Panc1 (cell line): ENCODE measurements around the gene NEDD8. TPM values are rescaled to one million over a fixed set of nuclear protein-coding genes. Genes with fewer than 3 reads are reported as not detected.

ENCODE experiments used
- ATAC-seq: fragments of 200-7000 bp; cut with Tn5 transposase; 2 replicates; pipeline ENCODE4 v1.9.1; 2020; ENCODE audit warnings: mild to moderate bottlenecking, moderate library complexity
- BruUV-seq: library from RNA; stranded (reverse); fragments of 400-500 nt; replicated peaks from 2 replicates; lab custom pipeline; 2021; lab: Mats Ljungman, UMichigan
- CTCF ChIA-PET: fragments of 300-600 bp; sonication (Branson Sonifier 250); formaldehyde crosslinking; loops from one replicate; lab custom pipeline; 2022; ENCODE audit warnings: antibody characterized with exemption; lab: Charles Lee
- POLR2A ChIA-PET: fragments of 300-600 bp; sonication (Branson Sonifier 250); formaldehyde crosslinking; loops from one replicate; lab custom pipeline; 2022; ENCODE audit warnings: antibody characterized with exemption; lab: Charles Lee
- DNase-seq: peaks from one replicate; pipeline ENCODE4 v3.0.0-alpha.2; 2010; ENCODE audit warnings: low read depth, low spot score
- H3K27ac ChIP-seq: 2 replicates; pipeline ENCODE4 v1.5.1; 2011; ENCODE audit warnings: mild to moderate bottlenecking, low read length, inconsistent platforms
- H3K27me3 ChIP-seq: fragments of 200-500 bp; sonication (Bioruptor generic); 2 replicates; pipeline ENCODE4 v1.6.0; 2014; ENCODE audit warnings: low read length, inconsistent platforms; ENCODE audit not compliant: control insufficient read depth, insufficient read depth
- H3K36me3 ChIP-seq: fragments of 200-500 bp; sonication (Bioruptor generic); 2 replicates; pipeline ENCODE4 v1.5.1; 2014; ENCODE audit warnings: inconsistent platforms, mild to moderate bottlenecking, low read length, moderate library complexity; ENCODE audit not compliant: control insufficient read depth, insufficient read depth
- H3K4me1 ChIP-seq: 2 replicates; pipeline ENCODE4 v1.5.1; 2011; ENCODE audit warnings: inconsistent platforms, mild to moderate bottlenecking, low read length, moderate library complexity; ENCODE audit not compliant: control insufficient read depth, insufficient read depth
- H3K4me3 ChIP-seq, 2 experiments: 2 replicates each; pipeline ENCODE4 v1.5.1; 2011 to 2012; ENCODE audit warnings: low read depth in 2 of 2, low read length in 2 of 2, mild to moderate bottlenecking in 2 of 2, inconsistent platforms in 1 of 2, moderate library complexity in 1 of 2
- H3K9me3 ChIP-seq: fragments of 200-500 bp; sonication (Bioruptor generic); 2 replicates; pipeline ENCODE4 v1.5.1; 2014; ENCODE audit warnings: low read depth, mild to moderate bottlenecking, inconsistent platforms, low read length, moderate library complexity; ENCODE audit not compliant: control insufficient read depth, insufficient read depth
- POLR2AphosphoS5 ChIP-seq: IDR thresholded peaks from 2 replicates; pipeline ENCODE4 v1.6.1; 2012; ENCODE audit warnings: mild to moderate bottlenecking, low read depth, low read length, moderate library complexity
- SIN3A ChIP-seq: IDR thresholded peaks from 2 replicates; pipeline ENCODE4 v1.6.1; 2012; ENCODE audit warnings: low read depth, mild to moderate bottlenecking, low read length, moderate library complexity, borderline replicate concordance; ENCODE audit not compliant: insufficient read depth
- TCF7L2 ChIP-seq: IDR thresholded peaks from 2 replicates; pipeline ENCODE4 v1.6.1; 2011; ENCODE audit warnings: mild to moderate bottlenecking, low read depth, low read length, inconsistent platforms
- in situ Hi-C: cut with HindIII; loops from 2 replicates; pipeline ENCODE4 v1.10.0; 2016; ENCODE audit warnings: low sequenced_read_pairs, low pct_unique_long_range_greater_than_20kb
- intact Hi-C: fragments of 100-400 bp; cut with micrococcal nuclease; formaldehyde crosslinking; loops from one replicate; pipeline ENCODE4 v1.10.0; 2022; ENCODE audit not compliant: unreplicated experiment
- total RNA-seq: library from RNA; stranded (reverse); gene quantifications from one replicate; pipeline ENCODE4 v1.2.1, GENCODE V29; 2021; ENCODE audit not compliant: unreplicated experiment
- TF ChIP-seq, protein P1 (sequence below): fragments of 450-650 bp; IDR thresholded peaks from 2 replicates; pipeline ENCODE4 v1.5.1; 2017; ENCODE audit warnings: mild to moderate bottlenecking
- TF ChIP-seq, protein P2 (sequence below), 2 experiments: IDR thresholded peaks; 2 replicates each; pipeline ENCODE4 v1.6.1; 2011 to 2012; ENCODE audit warnings: low read depth in 2 of 2, control low read depth in 1 of 2, low read length in 1 of 2, mild to moderate bottlenecking in 1 of 2, moderate library complexity in 1 of 2; ENCODE audit not compliant: insufficient read depth in 1 of 2

NEDD8 gene
- total RNA-seq, 1 experiment from 2014 or later, result 155 TPM

DNA sequence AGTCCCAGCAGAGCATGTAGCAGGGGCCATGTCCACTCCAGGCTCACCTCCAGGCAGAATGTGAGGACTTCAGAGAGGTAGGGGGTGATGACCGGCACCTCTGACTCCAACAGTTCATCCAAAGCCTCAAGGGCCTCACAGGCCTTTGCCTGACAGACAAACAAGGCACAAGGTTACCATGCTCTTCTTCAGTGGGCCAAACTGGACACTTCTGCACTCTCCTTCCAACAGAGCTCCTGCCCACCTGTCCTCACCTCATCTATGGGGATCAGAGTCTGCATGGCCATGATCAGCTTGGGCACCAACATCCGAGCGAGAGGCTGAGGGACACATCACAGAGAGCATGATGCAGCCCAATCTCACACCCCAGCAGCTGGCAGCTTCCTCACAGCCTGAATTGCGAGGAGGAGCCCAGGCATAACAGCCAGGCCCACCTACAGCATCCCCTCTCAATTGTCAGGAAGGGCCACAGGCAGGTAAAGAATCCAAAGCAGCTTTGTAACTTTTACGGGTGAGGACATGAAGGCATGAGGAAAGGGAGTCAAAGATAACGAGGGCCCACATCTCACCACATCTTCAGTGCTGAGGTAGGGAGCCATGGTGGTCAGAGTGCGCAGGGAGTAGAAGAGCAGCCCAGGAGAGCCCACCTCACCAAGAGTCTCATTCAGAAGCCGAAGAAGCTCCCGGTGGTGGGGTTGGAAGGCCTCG, 45.2 kb downstream of the NEDD8 start:
- peak overlapping the region; percentile 81 to 82 for H3K4me3 ChIP-seq
- 0 out of 2 replicates have a peak, but pooled peaks cover 2% of the 10 kb centered on the region for H3K36me3 ChIP-seq
- peak overlapping the region; percentile 83 for H3K27ac ChIP-seq
- ChIA-PET POLR2A (interaction anchor here (0.6 kb wide), 1 partner anchor 133 kb away, joined by 3 read pairs; no protein-coding TSS in a partner anchor), CTCF (no interaction called here)
- in situ Hi-C loops (no loop called here), intact Hi-C loops (no loop called here)
- 0 out of 2 replicates have a peak, but pooled peaks cover 10% of the 10 kb centered on the region for H3K4me1 ChIP-seq
- no peaks in the 10 kb centered on the region for H3K9me3 ChIP-seq
- H3K27me3 ChIP-seq, result no peaks in the 10 kb centered on the region
- no peak for TF ChIP-seq SIN3A
- no peak for TF ChIP-seq TCF7L2
- TF ChIP-seq, protein P1, sequence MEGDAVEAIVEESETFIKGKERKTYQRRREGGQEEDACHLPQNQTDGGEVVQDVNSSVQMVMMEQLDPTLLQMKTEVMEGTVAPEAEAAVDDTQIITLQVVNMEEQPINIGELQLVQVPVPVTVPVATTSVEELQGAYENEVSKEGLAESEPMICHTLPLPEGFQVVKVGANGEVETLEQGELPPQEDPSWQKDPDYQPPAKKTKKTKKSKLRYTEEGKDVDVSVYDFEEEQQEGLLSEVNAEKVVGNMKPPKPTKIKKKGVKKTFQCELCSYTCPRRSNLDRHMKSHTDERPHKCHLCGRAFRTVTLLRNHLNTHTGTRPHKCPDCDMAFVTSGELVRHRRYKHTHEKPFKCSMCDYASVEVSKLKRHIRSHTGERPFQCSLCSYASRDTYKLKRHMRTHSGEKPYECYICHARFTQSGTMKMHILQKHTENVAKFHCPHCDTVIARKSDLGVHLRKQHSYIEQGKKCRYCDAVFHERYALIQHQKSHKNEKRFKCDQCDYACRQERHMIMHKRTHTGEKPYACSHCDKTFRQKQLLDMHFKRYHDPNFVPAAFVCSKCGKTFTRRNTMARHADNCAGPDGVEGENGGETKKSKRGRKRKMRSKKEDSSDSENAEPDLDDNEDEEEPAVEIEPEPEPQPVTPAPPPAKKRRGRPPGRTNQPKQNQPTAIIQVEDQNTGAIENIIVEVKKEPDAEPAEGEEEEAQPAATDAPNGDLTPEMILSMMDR, result no peak
- TF ChIP-seq, protein P2, sequence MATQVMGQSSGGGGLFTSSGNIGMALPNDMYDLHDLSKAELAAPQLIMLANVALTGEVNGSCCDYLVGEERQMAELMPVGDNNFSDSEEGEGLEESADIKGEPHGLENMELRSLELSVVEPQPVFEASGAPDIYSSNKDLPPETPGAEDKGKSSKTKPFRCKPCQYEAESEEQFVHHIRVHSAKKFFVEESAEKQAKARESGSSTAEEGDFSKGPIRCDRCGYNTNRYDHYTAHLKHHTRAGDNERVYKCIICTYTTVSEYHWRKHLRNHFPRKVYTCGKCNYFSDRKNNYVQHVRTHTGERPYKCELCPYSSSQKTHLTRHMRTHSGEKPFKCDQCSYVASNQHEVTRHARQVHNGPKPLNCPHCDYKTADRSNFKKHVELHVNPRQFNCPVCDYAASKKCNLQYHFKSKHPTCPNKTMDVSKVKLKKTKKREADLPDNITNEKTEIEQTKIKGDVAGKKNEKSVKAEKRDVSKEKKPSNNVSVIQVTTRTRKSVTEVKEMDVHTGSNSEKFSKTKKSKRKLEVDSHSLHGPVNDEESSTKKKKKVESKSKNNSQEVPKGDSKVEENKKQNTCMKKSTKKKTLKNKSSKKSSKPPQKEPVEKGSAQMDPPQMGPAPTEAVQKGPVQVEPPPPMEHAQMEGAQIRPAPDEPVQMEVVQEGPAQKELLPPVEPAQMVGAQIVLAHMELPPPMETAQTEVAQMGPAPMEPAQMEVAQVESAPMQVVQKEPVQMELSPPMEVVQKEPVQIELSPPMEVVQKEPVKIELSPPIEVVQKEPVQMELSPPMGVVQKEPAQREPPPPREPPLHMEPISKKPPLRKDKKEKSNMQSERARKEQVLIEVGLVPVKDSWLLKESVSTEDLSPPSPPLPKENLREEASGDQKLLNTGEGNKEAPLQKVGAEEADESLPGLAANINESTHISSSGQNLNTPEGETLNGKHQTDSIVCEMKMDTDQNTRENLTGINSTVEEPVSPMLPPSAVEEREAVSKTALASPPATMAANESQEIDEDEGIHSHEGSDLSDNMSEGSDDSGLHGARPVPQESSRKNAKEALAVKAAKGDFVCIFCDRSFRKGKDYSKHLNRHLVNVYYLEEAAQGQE (IDR thresholded peaks at IDR 0.05; ENCODE audit: insufficient read depth in 1 of 2, low read depth in 2 of 2, low read length in 1 of 2), result no peak
- TF ChIP-seq POLR2AphosphoS5, result no peak
- ATAC-seq (no peak), DNase-seq (no peak)
- no TSS peak for BruUV-seq

DNA sequence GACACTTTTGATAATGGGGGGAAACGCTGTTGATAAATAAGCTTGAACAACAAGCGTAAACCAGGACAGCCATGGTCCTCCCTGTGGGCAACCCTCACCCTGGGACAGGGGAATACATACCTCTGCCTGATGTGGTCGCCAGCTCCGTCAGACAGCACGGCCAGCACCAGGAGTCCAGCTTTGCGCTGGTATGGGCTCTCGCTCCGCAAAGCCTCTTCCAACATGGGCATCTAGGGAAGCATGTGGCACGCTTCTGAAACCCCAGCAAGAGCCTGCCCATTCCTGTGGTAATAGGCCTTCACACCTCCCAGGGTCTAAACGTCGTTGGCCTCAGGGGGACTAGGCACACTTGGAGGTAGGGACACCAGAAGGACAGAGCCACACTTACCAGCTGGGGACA, 46.4 kb downstream of the NEDD8 start:
- Histone ChIP-seq H3K27me3 (no peaks in the 10 kb centered on the region), H3K9me3 (no peaks in the 10 kb centered on the region), H3K4me1 (0 out of 2 replicates have a peak, but pooled peaks cover 10% of the 10 kb centered on the region), H3K36me3 (0 out of 2 replicates have a peak, but pooled peaks cover 2% of the 10 kb centered on the region), H3K4me3 (no peak overlapping the region), H3K27ac (no peak overlapping the region)
- in situ Hi-C loops (no loop called here), intact Hi-C loops (no loop called here)
- TF ChIP-seq, protein P2 (IDR thresholded peaks at IDR 0.05; ENCODE audit: insufficient read depth in 1 of 2, low read depth in 2 of 2, low read length in 1 of 2), result no peak
- TF ChIP-seq, protein P1, result no peak
- no peak for TF ChIP-seq SIN3A
- TF ChIP-seq POLR2AphosphoS5, result no peak
- no peak for TF ChIP-seq TCF7L2
- ChIA-PET CTCF (no interaction called here), POLR2A (no interaction called here)
- DNase-seq (no peak), ATAC-seq (no peak)
- BruUV-seq, result no TSS peak
